Measurements from ENCODE around the gene HIGD2B.

DNA sequence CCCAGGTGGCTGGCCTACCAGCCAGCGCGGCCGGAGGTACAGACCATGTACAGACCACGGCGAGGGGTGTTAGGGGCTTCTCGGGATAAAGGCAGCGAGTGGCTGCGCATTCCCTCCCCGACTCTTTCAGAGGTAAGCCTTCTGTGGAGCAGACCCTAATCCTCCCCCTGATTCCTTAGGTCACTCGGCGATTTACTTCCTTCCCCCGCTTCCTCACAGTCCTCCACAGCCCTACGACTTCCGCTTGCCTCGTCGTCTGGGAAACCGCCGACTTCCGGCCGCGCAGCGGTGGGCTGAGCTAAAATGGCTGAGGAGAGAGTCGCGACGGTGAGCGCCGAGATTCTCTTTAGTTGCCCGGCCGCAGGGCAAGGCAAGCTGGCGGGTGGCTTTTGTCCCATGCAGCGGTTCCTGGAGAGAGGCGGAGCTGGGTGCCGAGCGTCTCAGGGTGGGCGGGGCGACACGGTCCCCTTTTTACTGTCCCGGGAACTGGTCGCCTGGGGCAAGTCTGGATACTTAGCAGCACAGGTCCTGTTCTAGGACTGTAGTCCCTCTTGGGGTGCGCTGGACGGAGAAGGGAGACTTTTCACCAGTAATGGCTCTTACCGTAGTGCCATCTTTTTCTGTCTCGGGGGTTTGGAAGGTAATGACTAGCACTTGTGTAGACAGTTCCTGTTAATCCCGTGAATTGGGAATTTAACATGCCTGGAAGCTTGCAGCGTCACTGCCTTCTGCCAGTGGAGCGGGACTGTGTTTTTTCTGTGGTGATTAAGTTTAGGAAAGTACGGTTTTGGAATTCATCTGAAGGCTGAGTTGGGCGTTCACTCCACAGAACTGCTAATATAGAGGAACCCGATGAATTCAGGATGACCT lies at the start of gene HIGD2B, which contains the start of gene BBS4:
- TF ChIP-seq, protein P1, sequence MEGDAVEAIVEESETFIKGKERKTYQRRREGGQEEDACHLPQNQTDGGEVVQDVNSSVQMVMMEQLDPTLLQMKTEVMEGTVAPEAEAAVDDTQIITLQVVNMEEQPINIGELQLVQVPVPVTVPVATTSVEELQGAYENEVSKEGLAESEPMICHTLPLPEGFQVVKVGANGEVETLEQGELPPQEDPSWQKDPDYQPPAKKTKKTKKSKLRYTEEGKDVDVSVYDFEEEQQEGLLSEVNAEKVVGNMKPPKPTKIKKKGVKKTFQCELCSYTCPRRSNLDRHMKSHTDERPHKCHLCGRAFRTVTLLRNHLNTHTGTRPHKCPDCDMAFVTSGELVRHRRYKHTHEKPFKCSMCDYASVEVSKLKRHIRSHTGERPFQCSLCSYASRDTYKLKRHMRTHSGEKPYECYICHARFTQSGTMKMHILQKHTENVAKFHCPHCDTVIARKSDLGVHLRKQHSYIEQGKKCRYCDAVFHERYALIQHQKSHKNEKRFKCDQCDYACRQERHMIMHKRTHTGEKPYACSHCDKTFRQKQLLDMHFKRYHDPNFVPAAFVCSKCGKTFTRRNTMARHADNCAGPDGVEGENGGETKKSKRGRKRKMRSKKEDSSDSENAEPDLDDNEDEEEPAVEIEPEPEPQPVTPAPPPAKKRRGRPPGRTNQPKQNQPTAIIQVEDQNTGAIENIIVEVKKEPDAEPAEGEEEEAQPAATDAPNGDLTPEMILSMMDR (IDR thresholded peaks at IDR 0.05), result peak in 1 of 4 experiments; percentile 6
- peak; percentile 65 to 66 for TF ChIP-seq POLR2A (IDR thresholded peaks at IDR 0.05)
